ENCODE data around the gene ZDHHC14. TPM values are rescaled to one million over a fixed set of nuclear protein-coding genes. Genes with fewer than 3 reads are reported as not detected.

Gene ZDHHC14
- total and polyA plus RNA-seq, 12 donors, result 7.7 to 31.2 (median 15.2) TPM

DNA sequence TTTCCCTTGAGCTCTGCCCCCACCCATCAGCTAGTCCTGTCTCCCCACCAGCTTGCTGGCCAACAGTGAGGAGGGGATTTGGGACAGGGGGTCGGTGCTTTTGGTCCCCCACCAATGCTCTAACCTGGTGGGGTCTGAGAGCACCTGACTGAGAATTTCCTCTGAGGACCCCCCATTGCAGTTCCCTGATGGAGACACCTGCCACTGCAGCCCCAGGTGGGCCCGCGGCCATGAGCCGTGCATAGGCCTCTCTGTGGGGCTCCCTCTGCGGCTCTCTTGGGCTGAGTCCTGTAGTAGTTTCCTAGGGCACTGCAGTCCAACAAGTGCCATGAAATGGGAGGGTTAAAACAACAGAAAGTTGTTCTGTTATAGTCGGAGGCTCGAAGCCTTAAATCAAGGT is 269.8 kb downstream of the ZDHHC14 start:
- intact Hi-C loops (cut with DNase I), result no loop called here
- Histone ChIP-seq H3K27ac (no peak overlapping the region), H3K4me1 (peaks cover 0 to 20% (median 10%) of the 10 kb centered on the region in 9 donors), H3K36me3 (peaks cover 0 to 37% (median 0%) of the 10 kb centered on the region in 9 donors), H3K9me3 (no peaks in the 10 kb centered on the region), H3K27me3 (no peaks in the 10 kb centered on the region), H3K4me3 (no peak overlapping the region)
- DNase-seq (no peak), ATAC-seq (no peak)
- TF ChIP-seq, protein P1, sequence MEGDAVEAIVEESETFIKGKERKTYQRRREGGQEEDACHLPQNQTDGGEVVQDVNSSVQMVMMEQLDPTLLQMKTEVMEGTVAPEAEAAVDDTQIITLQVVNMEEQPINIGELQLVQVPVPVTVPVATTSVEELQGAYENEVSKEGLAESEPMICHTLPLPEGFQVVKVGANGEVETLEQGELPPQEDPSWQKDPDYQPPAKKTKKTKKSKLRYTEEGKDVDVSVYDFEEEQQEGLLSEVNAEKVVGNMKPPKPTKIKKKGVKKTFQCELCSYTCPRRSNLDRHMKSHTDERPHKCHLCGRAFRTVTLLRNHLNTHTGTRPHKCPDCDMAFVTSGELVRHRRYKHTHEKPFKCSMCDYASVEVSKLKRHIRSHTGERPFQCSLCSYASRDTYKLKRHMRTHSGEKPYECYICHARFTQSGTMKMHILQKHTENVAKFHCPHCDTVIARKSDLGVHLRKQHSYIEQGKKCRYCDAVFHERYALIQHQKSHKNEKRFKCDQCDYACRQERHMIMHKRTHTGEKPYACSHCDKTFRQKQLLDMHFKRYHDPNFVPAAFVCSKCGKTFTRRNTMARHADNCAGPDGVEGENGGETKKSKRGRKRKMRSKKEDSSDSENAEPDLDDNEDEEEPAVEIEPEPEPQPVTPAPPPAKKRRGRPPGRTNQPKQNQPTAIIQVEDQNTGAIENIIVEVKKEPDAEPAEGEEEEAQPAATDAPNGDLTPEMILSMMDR (IDR thresholded peaks at IDR 0.05), result no peak
- 92 to 94% methylated on average over 7 of the region's 7 CpGs for WGBS, 2 donors

DNA sequence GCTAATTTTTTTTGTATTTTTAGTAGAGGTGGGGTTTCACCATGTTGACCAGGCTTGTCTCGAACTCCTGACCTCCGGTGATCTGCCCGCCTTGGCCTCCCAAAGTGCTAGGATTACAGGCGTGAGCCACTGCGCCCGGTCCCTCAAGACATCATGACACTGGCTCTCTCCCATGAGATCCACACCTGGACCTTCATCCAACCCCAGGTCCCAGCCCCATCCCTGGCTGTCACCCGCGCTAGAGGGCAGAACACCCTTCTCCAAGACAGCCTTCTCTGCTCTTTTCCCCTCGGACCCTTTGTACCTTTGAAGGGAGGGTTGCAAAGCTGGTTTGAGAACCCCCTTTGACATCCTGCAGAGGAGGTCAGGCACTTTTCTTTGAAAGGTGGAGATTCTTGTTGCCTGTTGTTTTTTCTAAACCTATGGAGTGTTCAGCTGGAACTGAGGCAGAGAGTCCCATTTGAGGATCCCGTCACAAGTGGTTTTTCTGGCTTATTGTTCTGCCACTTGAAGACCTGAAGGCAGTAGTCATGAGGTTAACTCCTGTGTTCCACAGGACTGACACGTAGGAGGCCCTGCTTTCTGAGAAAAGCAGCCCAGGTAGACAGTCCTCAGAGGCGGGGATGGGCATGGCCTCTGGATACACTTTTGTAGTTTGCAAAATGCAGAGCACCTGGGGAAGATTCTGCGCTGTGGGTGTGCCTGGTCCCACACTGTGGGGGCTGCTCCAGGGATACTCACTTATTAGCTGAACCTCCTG is 270.9 kb downstream of the ZDHHC14 start:
- H3K27ac ChIP-seq, result no peak overlapping the region
- intact Hi-C loops (cut with DNase I), result no loop called here
- no peaks in the 10 kb centered on the region for H3K9me3 ChIP-seq
- no peaks in the 10 kb centered on the region for H3K27me3 ChIP-seq
- TF ChIP-seq, protein P1 (IDR thresholded peaks at IDR 0.05), result no peak
- 93 to 97% methylated on average over 13 of the region's 13 CpGs for WGBS, 2 donors
- no peak overlapping the region for H3K4me3 ChIP-seq
- no peak for DNase-seq
- peaks cover 0 to 43% (median 0%) of the 10 kb centered on the region in 9 donors for H3K36me3 ChIP-seq
- peaks cover 0 to 20% (median 6%) of the 10 kb centered on the region in 9 donors for H3K4me1 ChIP-seq
- no peak for ATAC-seq

DNA sequence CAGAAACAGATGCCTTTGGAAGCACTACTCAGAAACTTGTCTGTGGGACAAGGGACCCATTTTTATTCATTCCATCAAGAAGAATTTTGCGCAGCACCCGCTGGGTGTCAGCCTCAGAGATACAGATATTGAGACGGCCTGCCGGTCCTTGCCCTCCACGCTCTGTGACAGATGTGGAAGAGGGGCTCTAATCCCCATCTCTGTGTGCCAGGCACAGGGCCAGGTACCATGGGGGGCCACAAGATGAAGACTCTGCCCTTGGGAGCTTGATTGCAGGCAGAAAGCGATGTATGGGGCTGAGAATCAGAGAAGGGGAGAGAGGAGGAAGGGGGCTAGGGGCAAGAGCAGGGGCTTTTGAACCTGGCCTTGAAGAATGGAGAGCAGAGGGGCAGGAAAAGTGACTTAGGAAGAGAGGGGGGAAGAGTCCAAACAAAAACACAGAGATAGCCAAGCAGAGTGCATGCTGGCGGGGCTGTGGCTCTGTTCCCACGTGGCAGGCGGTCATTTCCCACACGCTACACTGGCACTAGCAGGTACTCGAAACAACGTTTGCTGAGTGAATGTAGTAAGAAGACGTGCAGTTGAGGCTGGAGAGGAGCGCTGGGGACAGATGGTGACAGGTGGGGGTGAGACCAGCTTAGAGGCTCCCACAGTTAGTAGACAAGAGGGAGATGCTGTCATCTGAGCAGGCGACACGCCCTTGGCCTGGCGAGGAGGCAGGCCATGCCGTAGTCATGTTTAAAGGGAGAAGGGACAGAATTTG is 271.8 kb downstream of the ZDHHC14 start:
- ATAC-seq, result no peak
- no peak for DNase-seq
- Histone ChIP-seq H3K36me3 (peaks cover 0 to 44% (median 0%) of the 10 kb centered on the region in 9 donors), H3K4me3 (no peak overlapping the region), H3K9me3 (no peaks in the 10 kb centered on the region), H3K27ac (no peak overlapping the region), H3K27me3 (no peaks in the 10 kb centered on the region), H3K4me1 (peaks cover 0 to 19% (median 6%) of the 10 kb centered on the region in 9 donors)
- 97 to 99% methylated on average over 18 of the region's 18 CpGs for WGBS, 2 donors
- TF ChIP-seq, protein P1 (IDR thresholded peaks at IDR 0.05), result no peak
- intact Hi-C loops (cut with DNase I), result no loop called here

DNA sequence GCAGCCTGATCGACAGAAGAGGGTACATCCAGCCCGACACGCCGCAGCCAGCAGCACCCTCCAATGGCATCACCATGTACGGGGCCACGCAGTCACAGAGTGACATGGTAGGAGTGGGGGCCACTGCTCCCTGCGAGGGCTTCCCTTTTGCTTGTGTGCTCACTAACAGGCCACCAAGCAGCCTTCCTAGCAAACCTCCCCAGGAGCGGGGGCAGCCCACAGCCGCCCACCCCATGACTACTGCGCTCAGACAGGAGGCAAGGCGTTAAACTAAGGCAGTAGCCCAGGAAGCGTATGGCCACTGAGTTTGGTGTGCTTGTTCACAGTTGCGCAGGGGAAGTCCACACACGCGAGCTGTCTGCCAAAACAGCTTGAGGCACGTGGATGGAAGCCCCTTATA is 272.5 kb downstream of the ZDHHC14 start:
- H3K36me3 ChIP-seq, result peaks cover 0 to 47% (median 0%) of the 10 kb centered on the region in 9 donors
- no peak overlapping the region for H3K4me3 ChIP-seq
- intact Hi-C loops (cut with DNase I), result no loop called here
- ATAC-seq, result no peak
- no peak overlapping the region for H3K27ac ChIP-seq
- H3K27me3 ChIP-seq, result no peaks in the 10 kb centered on the region
- 95% methylated on average over 16 of the region's 16 CpGs for WGBS, 2 donors
- no peaks in the 10 kb centered on the region for H3K9me3 ChIP-seq
- TF ChIP-seq, protein P1 (IDR thresholded peaks at IDR 0.05), result no peak
- peaks cover 0 to 18% (median 6%) of the 10 kb centered on the region in 9 donors for H3K4me1 ChIP-seq
- no peak for DNase-seq

Measured in heart right ventricle (tissue), 16 donors.